Neural progenitor cell (in vitro differentiated cells): ENCODE data around the gene ARG2.

Source experiments
- CTCF ChIP-seq: fragments of 200-600 bp; sonication (generic); IDR thresholded peaks from 2 replicates; pipeline ENCODE4 v1.5.1; 2017; ENCODE audit warnings: antibody characterized with exemption, mild to moderate bottlenecking
- EZH2 ChIP-seq: fragments of 200-600 bp; sonication (generic); IDR thresholded peaks from 2 replicates; pipeline ENCODE4 v1.6.1; 2017; ENCODE audit warnings: antibody characterized with exemption, mild to moderate bottlenecking, moderate library complexity

- no peak for TF ChIP-seq CTCF
- TF ChIP-seq EZH2 = no peak
These were observed 11.2 kb downstream of the ARG2 start for GRCh38 chr14:67630938-67631337.
